ENCODE measurements around the gene CMTR1.

CMTR1 gene

DNA sequence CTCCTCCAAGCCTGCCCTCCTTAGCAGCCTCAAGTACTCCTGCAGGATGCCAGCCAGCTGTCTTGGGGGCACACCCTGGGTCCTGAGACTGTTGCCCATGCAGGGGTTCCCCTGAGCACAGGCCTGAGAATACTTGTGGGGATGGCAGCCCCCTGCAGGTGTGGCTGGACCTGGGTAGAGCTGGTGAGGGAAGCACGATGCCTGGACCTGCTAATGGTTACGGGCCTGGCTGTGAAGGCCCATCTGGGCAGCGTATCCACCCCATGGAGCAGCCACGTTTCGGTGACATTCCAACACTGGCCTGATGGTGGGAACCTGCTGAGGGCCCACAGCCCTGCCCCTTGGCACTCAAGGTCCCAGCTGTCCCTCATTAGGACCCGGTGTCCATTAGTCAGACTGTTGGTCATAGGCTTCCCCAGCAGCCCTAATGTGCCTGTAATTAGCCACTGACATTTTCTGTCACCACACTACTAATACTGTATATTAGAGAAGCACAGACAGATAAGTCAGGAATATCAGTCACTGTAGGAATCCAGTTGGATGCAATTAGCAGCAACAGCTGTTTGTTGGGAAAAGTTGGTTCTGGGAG, 46.3 kb downstream of the CMTR1 start:
- DNase-seq (ENCODE audit: low spot score), result no peak

GRCh38 chr6:37480118-37480736, 47.2 kb downstream of the CMTR1 start:
- DNase-seq (ENCODE audit: low spot score), result no peak

GRCh38 chr6:37480951-37481534, 48.0 kb downstream of the CMTR1 start:
- no peak for DNase-seq (ENCODE audit: low spot score)

DNA sequence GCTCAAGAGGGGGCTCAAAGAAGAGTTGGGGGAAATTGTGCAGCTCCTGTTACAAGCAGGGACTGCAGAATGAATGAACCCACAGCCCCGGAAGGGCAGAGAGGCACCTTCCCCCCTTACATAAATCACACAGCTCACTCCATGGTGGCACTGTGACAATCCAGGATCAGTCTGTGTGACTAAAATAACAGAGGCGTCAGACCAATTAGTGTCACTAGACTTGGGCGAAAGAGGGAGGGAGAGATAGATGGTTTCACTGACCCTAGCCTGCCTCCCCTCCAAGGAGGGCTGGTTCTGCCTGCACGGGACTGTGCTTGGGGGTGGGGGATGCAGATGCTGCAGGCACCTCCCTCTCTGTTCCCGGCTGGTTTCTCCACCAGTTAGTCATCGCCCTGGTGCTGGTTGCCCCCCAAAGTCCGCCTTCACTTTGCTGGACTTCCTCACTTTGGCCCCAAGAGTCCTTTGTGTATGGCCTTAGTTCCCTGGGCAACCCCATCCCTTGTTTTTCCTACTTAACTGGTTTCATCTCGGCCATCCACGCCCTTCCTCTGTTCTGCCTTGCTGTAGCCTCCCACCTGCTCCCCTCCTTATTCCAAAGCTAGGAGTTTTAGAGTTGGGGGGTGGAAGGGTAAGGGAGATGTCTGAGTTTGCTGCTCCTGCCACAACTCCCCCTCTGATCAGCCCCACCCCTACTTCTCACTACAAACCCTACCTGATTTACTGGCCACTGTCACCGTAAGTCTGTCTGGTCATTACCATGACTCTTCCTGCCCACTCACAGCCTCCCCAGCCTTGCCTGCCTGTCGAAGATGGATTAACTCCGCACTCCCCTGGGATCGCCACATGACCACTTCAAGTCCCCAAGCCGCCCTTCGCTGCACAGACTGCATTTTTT, 48.9 kb downstream of the CMTR1 start:
- DNase-seq (ENCODE audit: low spot score), result no peak

DNA sequence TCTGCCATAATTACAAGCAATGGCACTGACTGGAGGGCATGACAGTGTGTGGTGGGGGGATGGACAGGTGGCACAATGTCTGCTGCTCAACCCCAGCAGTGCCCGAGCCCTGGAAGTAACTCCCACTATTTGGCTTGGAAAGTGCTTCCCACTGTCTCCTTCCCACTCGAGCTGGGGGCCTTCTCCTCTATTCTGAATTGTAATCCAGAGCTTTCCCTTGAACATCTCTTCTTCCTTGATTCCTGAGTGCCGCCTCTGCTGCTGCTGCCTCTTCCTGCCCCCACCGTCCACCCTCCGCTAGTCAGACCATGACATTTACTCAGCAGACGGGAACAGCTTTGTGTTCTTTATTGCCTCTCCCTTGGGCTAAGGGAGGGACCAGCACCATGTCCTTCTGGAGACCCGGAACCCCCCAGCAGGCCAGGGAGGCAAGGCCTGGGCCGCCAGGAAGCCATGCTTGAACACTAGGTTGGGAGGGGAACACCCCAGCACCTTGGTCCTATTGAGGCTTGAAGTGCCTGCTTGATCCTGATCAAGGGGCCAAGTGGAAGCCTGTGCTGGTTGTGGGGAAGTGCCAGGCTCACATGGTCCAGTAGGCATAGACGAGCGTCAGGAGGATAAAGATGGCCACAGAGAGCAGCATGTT, 49.7 kb downstream of the CMTR1 start:
- no peak for DNase-seq (ENCODE audit: low spot score)

- DNase-seq (ENCODE audit: low spot score), result no peak
Observed at GRCh38 chr6:37483252-37483901, 50.4 kb downstream of the CMTR1 start.

DNA sequence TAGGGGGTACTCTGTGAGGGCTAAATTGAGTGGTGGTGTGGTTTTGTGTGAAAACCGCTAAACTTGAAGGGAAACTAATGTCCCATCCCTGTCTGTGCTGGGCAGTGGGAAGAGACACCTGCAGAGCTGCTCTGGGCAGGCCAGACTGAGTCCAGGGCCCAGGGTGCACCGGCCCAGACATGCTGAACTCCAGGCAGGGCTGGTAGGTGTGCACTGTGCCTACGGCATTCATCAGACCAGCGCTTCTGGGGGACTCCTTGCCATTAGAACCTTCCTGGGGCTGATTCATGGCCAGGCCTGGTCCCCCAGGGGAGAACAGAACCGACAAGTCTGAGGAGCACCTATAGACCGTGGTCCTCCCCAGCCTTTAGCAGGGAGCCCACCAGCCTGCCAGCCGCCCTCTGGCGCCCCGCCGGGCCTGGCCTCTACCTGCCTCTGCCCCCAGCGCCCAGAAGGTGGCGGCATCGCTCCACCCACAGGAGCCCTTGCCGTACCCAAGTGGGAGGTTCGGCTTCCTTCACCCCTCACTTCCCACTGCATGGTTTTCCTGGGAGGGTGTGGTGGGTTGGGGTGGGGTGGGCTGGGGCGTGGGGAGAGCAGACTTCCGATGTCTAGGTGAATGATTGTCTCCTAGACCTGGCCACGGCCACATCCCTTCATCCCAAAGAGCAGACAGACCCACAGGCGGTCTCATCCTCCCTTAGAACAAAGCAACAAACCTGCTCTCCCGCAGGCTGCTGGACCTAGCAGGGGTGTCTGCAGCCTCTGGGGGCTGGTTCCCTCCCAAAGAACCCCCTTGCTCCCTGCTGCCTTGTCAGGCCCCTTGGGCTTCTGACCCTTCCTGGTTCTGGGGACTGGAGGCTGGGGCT, 51.1 kb downstream of the CMTR1 start:
- peak; percentile 29 for DNase-seq (ENCODE audit: low spot score)

DNA sequence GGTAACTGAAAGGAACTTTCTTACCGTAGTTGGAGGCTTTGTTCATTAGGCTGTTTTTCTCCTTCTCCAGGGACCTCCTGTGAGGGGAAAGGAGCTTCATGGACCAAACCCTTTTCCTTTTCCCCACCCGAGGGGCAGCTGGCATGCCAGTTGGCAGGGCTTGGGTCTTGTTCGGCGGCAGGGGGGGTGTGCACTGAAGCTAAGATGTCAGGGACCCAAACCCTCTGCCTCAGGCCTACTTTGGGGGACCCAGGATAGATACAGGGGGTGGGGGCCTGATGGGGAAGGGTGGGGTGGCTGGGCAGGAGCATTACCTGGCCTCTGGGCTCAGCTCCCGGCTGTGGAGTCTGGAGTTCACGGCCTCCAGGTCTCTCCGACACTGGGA, 51.8 kb downstream of the CMTR1 start:
- DNase-seq (ENCODE audit: low spot score), result no peak

GRCh38 chr6:37485291-37485702, 52.3 kb downstream of the CMTR1 start:
- no peak for DNase-seq (ENCODE audit: low spot score)

DNA sequence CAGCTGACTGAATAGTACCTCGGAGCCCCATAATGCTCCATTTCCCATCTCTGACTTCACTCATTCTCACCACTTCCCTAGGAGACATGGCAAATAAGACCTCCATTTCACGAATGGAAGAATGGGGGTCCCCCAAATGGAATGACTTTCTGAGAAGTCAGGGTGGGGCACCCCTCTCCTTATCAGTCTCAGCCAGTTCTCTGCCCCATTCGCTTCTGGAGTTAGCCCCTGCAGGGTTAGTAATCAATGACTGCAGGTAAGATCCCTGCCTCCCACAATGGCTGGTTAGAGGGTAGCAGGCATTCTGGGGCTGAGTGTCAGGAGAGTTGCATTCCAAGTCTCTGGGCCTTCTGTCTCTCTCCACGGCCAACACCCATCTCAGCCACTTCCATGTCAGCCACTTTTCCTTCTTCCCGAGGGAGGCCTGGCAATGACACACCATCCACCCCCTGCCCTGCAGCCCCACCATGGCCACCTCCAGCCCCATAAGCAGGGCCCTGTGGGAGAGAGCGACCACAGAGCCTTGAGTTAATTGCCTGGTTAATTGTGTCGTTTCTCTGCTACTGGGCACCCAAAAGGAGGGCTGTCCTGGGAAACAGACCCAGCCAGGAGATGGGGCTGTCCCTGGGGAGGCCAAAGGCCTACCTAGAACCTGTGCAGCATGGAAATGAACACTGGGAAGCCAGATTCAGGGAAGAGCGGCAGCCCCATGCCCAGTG, 53.3 kb downstream of the CMTR1 start:
- no peak for DNase-seq (ENCODE audit: low spot score)

- DNase-seq (ENCODE audit: low spot score), result no peak
Observed at GRCh38 chr6:37487591-37488380, 54.8 kb downstream of the CMTR1 start.

GRCh38 chr6:37488476-37488875, 55.5 kb downstream of the CMTR1 start:
- DNase-seq (ENCODE audit: low spot score), result no peak

GRCh38 chr6:37489697-37490336, 56.8 kb downstream of the CMTR1 start:
- no peak for DNase-seq (ENCODE audit: low spot score)

DNA sequence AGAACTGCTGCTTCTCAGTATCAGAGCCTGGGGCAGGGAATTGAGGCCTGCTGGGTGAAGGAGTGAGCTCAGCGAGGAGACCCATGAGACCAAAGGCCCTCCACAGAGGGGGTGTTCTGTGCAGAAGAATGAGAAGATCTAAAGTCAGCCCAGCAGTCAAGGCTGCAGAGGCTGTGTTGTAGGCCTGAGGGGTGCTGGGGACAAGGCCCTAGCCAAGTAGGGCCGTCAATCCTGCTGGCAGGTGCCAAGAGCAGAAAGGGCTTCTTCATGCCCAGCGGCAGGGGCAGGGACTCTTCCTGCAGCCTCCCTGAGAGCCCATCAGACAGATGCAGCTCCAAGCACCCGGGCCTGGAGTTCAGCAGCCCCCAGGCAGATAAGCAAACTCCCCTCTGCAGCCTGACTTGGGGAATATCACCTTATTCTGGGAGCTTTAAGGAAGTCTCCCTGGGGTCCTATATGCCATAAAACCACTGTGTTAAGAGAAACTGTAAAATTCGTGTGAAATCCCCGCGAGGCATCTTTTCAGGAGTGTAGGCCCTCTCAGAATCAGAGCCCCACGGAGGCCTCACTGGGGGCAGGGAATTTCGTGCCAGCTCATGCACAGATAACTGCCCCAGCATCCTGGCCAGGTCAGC, 57.6 kb downstream of the CMTR1 start:
- DNase-seq (ENCODE audit: low spot score), result no peak

- no peak for DNase-seq (ENCODE audit: low spot score)
Observed at GRCh38 chr6:37491171-37491829, 58.3 kb downstream of the CMTR1 start.

GRCh38 chr6:37491830-37492208, 58.8 kb downstream of the CMTR1 start:
- no peak for DNase-seq (ENCODE audit: low spot score)

DNA sequence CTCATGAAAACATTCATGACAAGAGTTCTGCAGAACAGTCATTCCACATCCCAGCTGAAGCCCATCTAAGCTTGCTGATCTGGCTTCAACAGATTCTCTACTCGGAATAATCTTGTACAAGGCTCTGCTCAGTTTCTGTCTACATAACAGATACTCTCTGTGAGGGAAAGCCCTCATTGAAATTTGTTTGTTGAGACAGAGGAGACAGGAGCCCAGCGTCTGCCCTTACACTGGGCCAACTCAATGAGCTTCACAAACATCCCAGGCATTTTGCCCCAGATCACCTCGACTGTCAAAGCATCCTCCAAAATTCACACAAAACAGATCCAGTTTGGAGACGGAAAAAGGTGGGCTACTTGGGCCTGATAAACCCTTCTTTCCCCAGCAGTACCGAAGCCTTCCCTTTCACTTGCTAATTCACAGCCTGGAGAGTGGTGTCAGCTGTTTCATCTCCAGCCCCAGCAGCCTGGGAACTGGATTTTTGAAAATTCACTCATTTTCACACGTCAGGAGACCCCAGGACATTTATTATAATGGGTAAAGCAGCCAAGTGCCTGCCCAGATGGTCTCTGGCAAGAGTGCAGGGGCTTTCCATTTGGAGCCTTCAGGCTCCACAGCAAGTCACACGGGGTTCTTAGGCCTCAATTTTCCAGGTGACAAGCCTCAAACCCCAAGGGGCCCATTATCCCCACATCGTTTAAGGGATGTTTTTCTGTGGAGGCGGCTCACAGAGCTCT, 59.4 kb downstream of the CMTR1 start:
- no peak for DNase-seq (ENCODE audit: low spot score)
